GM18519 (cell line): Measurements from ENCODE around the gene ROR2.

Source experiments
- ATAC-seq: cut with Tn5 transposase; IDR thresholded peaks from one replicate; pipeline ENCODE4 v1.9.1; 2021; ENCODE audit warnings: mild to moderate bottlenecking, moderate library complexity; ENCODE audit not compliant: unreplicated experiment, low FRiP score

Gene ROR2

GRCh38 chr9:91904588-91905236, 45.3 kb downstream of the ROR2 start:
- ATAC-seq, result no peak

GRCh38 chr9:91903126-91903911, 46.7 kb downstream of the ROR2 start:
- no peak for ATAC-seq

GRCh38 chr9:91902475-91903125, 47.4 kb downstream of the ROR2 start:
- no peak for ATAC-seq

GRCh38 chr9:91900797-91901177, 49.2 kb downstream of the ROR2 start:
- ATAC-seq, result no peak

GRCh38 chr9:91900055-91900796, 49.8 kb downstream of the ROR2 start:
- no peak for ATAC-seq

GRCh38 chr9:91899594-91899993, 50.4 kb downstream of the ROR2 start:
- no peak for ATAC-seq

- no peak for ATAC-seq
These were observed 50.8 kb downstream of the ROR2 start for GRCh38 chr9:91899219-91899563.

GRCh38 chr9:91898451-91899218, 51.4 kb downstream of the ROR2 start:
- ATAC-seq, result no peak

GRCh38 chr9:91897201-91897600, 52.8 kb downstream of the ROR2 start:
- ATAC-seq, result no peak

- no peak for ATAC-seq
These were observed 53.4 kb downstream of the ROR2 start for GRCh38 chr9:91896513-91897121.

GRCh38 chr9:91896097-91896496, 53.9 kb downstream of the ROR2 start:
- ATAC-seq, result no peak

- ATAC-seq, result no peak
These were observed 55.5 kb downstream of the ROR2 start for GRCh38 chr9:91894536-91894935.

GRCh38 chr9:91894023-91894422, 56.0 kb downstream of the ROR2 start:
- no peak for ATAC-seq

- no peak for ATAC-seq
These were observed 58.1 kb downstream of the ROR2 start for GRCh38 chr9:91891915-91892314.

- ATAC-seq, result no peak
These were observed 59.4 kb downstream of the ROR2 start for GRCh38 chr9:91890662-91891061.

- no peak for ATAC-seq
These were observed 60.7 kb downstream of the ROR2 start for GRCh38 chr9:91889161-91889911.

GRCh38 chr9:91886414-91887076, 63.5 kb downstream of the ROR2 start:
- no peak for ATAC-seq

- ATAC-seq, result no peak
These were observed 64.1 kb downstream of the ROR2 start for GRCh38 chr9:91885746-91886413.
